Activated CD8-positive, alpha-beta memory T cell treated with anti-CD3 and anti-CD28 coated beads for 36 hours (primary cell): ENCODE results near the gene VEGFA. TPM values are rescaled to one million over a fixed set of nuclear protein-coding genes. Genes with fewer than 3 reads are reported as not detected.
"Not testable (repeated sequence)": the region's sequence is repeated elsewhere in the genome, so short reads cannot be mapped to it uniquely, and the experiment has no call there.

Source experiments
- CTCF ChIA-PET: fragments of 350-600 bp; sonication (Branson Sonifier 250); formaldehyde crosslinking; loops from one replicate; lab custom pipeline; 2021; ENCODE audit warnings: antibody characterized with exemption; lab: Charles Lee
- POLR2A ChIA-PET: fragments of 350-600 bp; sonication (Branson Sonifier 250); formaldehyde crosslinking; loops from one replicate; lab custom pipeline; 2021; ENCODE audit warnings: antibody characterized with exemption; lab: Charles Lee
- total RNA-seq, 2 experiments: library from RNA; stranded (reverse); gene quantifications; one replicate each; pipeline ENCODE4 v1.2.3, GENCODE V29; 2021

Gene VEGFA
- total RNA-seq, 2 experiments from 2014 or later: 45.9 to 47.2 TPM

GRCh38 chr6:43804550-43805223 lies 34.7 kb downstream of the VEGFA start:
- POLR2A ChIA-PET: no interaction called here
- CTCF ChIA-PET: no interaction called here

GRCh38 chr6:43805699-43806042 lies 35.7 kb downstream of the VEGFA start:
- CTCF ChIA-PET: no interaction called here

GRCh38 chr6:43806043-43806757 lies 36.2 kb downstream of the VEGFA start:
- POLR2A ChIA-PET: no interaction called here
- CTCF ChIA-PET: no interaction called here

More at GRCh38 chr6:43805699-43806042, 35.7 kb downstream of the VEGFA start:
- POLR2A ChIA-PET: no interaction called here

- ChIA-PET POLR2A (no interaction called here), CTCF (no interaction called here)
Observed at GRCh38 chr6:43806758-43807227, 36.8 kb downstream of the VEGFA start.

- POLR2A ChIA-PET: no interaction called here
Observed at GRCh38 chr6:43807228-43808061, 37.4 kb downstream of the VEGFA start.

GRCh38 chr6:43808412-43808811 lies 38.4 kb downstream of the VEGFA start:
- ChIA-PET CTCF (no interaction called here), POLR2A (no interaction called here)

More at GRCh38 chr6:43807228-43808061, 37.4 kb downstream of the VEGFA start:
- CTCF ChIA-PET: no interaction called here

- CTCF ChIA-PET: no interaction called here
- POLR2A ChIA-PET: interaction anchor here (0.6 kb wide), 1 partner anchor 109 kb away, joined by 4 read pairs; no protein-coding TSS in a partner anchor
Observed at GRCh38 chr6:43809417-43810305, 39.6 kb downstream of the VEGFA start.

DNA sequence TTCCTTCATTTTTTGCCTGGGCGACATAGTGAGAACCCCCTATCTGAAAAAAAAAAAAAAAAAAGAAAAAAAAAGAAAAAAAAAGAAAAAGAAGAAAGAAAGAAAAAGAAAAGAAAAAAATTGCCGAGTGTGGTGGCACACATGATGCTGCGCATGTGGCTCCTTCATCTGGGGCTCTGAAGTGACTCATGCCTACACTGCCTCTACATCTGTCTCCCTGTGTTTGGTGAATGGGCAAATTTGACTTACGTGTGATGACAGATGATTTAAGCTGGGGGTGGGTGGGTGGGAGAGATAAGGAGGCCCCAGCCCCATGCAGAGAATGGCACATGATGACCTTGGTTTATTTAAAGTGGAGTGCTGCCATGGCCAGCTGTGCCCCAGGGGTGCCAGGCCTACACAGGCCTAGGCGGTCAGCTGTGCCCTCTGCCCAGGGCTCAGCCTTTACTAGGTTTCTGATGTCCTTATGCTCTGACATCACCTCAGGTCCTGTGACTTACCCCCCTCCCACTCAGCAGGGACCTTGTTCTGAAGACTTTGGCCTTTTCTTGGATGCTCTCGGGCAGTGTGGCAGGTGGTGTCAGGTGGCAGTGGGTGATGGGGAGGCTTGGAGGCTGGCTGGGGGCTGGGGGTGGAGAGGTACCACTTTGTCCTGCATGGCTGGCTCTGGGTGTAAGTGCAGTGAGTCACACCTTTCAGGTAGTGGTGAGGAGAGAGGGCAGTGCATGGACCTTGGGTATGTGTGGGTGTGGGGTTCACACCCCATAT lies 41.1 kb downstream of the VEGFA start:
- ChIA-PET CTCF (no interaction called here), POLR2A (no interaction called here)

DNA sequence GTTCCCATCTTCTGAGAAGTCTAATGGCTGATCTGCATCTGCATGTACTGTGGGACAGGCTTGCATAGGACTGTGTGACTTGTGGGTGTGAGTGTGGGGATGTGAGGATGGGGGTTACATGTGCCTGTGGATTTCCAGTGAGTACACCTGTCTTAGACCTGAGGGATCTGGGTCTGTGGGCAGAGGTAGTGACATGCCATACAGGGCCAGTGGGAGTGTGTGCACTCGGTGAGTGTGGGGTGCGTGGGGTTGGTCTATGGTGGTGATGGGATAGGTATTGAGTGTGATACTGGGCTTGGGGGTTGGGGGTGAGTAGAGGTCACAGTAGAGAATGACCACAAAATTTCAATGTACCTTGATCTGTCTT lies 41.7 kb downstream of the VEGFA start:
- ChIA-PET POLR2A (no interaction called here), CTCF (no interaction called here)

GRCh38 chr6:43812850-43813578 lies 43.0 kb downstream of the VEGFA start:
- POLR2A ChIA-PET: no interaction called here
- CTCF ChIA-PET: no interaction called here

- POLR2A ChIA-PET: no interaction called here
- CTCF ChIA-PET: interaction anchor here (1.0 kb wide), 1 partner anchor 89 kb away, joined by 3 read pairs; no protein-coding TSS in a partner anchor
Observed at GRCh38 chr6:43814111-43814510, 44.1 kb downstream of the VEGFA start.

GRCh38 chr6:43814865-43815264 lies 44.9 kb downstream of the VEGFA start:
- ChIA-PET POLR2A (no interaction called here), CTCF (interaction anchor here (1.0 kb wide), 1 partner anchor 90 kb away, joined by 3 read pairs; no protein-coding TSS in a partner anchor)

DNA sequence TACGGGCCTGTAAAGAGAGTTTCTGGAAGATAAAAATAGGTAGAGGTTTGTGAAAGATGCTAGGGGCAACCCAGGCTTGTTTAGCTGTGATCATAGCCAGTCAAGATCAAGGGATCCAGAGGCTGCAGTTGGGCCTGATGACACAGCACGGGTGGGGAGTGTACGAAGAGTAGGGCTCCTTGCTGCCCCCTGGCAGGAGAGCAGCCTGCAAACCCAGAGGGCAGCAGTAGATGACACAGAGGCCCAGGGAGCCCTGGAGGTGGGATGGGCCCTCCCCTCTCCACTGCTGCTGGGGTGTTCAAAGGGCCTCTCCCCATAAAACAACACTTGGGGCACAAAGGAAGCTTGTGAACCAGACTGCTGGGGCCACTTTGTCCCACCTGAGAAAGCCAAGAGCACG lies 47.2 kb downstream of the VEGFA start:
- POLR2A ChIA-PET: no interaction called here
- CTCF ChIA-PET: interaction anchor here (1.0 kb wide), 1 partner anchor 42 kb away, joined by 3 read pairs; no protein-coding TSS in a partner anchor

GRCh38 chr6:43818973-43819372 lies 49.0 kb downstream of the VEGFA start:
- POLR2A ChIA-PET: not testable (repeated sequence)
- CTCF ChIA-PET: interaction anchor here (0.7 kb wide), 2 partner anchors 99 to 250 kb away, joined by 3 to 4 read pairs; no protein-coding TSS in a partner anchor

DNA sequence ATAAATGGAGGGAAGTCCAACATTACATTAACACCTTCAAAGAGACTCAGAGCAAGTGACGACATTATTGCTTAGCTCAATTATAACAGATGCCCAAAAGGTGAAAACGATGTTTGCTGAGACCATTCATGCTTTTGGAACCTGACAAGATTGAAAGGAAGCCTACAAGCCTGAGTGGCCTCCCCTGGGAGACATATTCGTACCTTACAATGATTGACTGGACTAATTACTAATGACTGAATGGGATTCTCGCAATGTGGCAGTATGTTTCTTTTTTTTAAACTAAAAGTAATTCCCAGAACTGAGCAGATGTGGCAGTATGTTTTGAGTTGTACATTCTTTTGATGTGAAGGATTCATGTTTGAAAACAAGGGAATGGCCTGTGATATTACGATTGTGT lies 49.9 kb downstream of the VEGFA start:
- POLR2A ChIA-PET: no interaction called here

DNA sequence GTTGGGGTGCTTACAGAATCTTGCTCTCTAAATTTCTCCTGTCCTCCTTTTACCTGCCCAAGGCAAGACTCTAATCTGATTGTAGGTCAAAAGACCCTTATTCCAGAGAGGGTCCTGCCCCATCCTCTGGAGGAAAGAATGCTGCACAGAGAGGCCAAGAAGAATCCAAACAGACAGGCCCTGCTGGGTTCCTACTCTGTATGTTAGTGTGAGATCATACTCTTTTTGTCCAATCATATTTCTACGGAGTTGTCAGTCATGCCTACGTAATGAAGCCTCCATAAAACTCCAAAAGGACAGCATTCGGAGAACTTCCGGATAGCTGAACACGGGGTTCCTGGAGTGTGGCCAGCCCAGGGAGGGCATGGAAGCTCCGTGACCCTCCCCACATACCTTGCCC lies 50.5 kb downstream of the VEGFA start:
- ChIA-PET POLR2A (no interaction called here), CTCF (no interaction called here)

More for the DNA sequence above, 49.9 kb downstream of the VEGFA start:
- CTCF ChIA-PET: no interaction called here

DNA sequence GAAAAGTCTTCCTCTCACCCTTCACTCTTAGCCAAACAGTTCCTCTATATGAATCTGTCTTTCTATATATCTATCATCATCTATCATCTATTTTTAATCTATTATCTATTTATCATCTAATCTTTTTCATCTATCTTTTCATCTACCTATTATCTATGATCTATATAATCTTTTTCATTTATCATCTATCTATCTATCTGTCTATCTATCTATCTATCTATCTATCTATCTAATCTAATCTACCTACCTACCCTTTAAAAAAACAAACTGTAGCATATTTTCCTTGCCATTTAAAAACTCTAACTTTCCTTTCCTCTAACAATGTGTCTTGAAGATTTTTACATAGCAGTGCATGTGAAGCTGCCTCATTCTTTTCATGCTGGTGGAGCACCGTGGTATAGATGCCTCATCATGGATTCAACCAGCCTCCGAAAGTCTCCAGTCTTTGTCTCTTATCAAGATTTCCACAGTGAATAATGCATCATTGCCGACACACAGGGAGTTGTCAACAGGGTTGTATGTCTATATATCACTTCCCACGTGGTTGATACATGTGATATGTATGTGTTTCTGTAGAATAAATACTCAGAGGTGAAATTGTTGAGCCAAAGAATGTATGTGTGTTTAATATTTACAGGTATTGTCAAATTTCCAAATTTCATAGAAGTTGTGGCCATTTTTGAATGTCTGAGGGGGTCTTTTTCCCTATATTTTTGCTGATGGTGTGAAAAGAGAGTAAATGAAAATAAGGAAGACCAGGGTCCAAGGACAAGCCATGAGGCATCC lies 51.3 kb downstream of the VEGFA start:
- CTCF ChIA-PET: no interaction called here
- POLR2A ChIA-PET: no interaction called here
